H9 (cell line): ENCODE results near the gene ZCCHC8. TPM values are rescaled to one million over a fixed set of nuclear protein-coding genes. Genes with fewer than 3 reads are reported as not detected.
A peak's percentile ranks its signal among the peaks of the same experiment; 100 is the strongest.

Source experiments
- DNase-seq: peaks from one replicate; pipeline ENCODE4 v3.0.0-alpha.2; 2017
- H2AFZ ChIP-seq: one replicate; pipeline ENCODE4 v1.6.1; 2013; ENCODE audit warnings: mild to moderate bottlenecking, low read length, control low read depth, moderate library complexity
- H2AK5ac ChIP-seq: 2 replicates; pipeline ENCODE4 v1.6.1; 2013; ENCODE audit warnings: low read length, control low read depth, mixed read lengths; ENCODE audit not compliant: insufficient read length
- H2BK120ac ChIP-seq: one replicate; pipeline ENCODE4 v1.6.1; 2013; ENCODE audit warnings: low read depth, mild to moderate bottlenecking, low read length, control low read depth, inconsistent platforms; ENCODE audit not compliant: poor library complexity, severe bottlenecking
- H2BK12ac ChIP-seq: 2 replicates; pipeline ENCODE4 v1.6.1; 2013; ENCODE audit warnings: low read length, control low read depth, mixed read lengths, low read depth; ENCODE audit not compliant: insufficient read length
- H2BK15ac ChIP-seq: 2 replicates; pipeline ENCODE4 v1.6.1; 2013; ENCODE audit warnings: low read depth, low read length, control low read depth
- H2BK20ac ChIP-seq: one replicate; pipeline ENCODE4 v1.6.1; 2013; ENCODE audit warnings: low read depth, mild to moderate bottlenecking, low read length, control low read depth, inconsistent platforms; ENCODE audit not compliant: poor library complexity, severe bottlenecking
- H2BK5ac ChIP-seq: 2 replicates; pipeline ENCODE4 v1.6.1; 2013; ENCODE audit warnings: low read length, control low read depth, mixed read lengths; ENCODE audit not compliant: insufficient read length
- H3K14ac ChIP-seq: 2 replicates; pipeline ENCODE4 v1.6.1; 2013; ENCODE audit warnings: low read length, control low read depth; ENCODE audit not compliant: insufficient read depth
- H3K18ac ChIP-seq: 2 replicates; pipeline ENCODE4 v1.6.1; 2013; ENCODE audit warnings: low read depth, mild to moderate bottlenecking, mixed read lengths, low read length, control low read depth; ENCODE audit not compliant: insufficient read length
- H3K23ac ChIP-seq: 2 replicates; pipeline ENCODE4 v1.6.1; 2013; ENCODE audit warnings: low read length, control low read depth, mixed read lengths, low read depth; ENCODE audit not compliant: insufficient read length
- H3K23me2 ChIP-seq: 2 replicates; pipeline ENCODE4 v1.6.1; 2013; ENCODE audit warnings: low read depth, mild to moderate bottlenecking, mixed read lengths, low read length, control low read depth; ENCODE audit not compliant: insufficient read length, poor library complexity, severe bottlenecking
- H3K27ac ChIP-seq: 2 replicates; pipeline ENCODE4 v1.5.1; 2013; ENCODE audit warnings: low read length, control low read depth, mixed read lengths, low read depth; ENCODE audit not compliant: insufficient read length
- H3K27me3 ChIP-seq: 2 replicates; pipeline ENCODE4 v1.6.1; 2013; ENCODE audit warnings: low read length, control low read depth, inconsistent platforms; ENCODE audit not compliant: insufficient read depth
- H3K4ac ChIP-seq: 2 replicates; pipeline ENCODE4 v1.6.1; 2013; ENCODE audit warnings: low read depth, mild to moderate bottlenecking, control low read depth, inconsistent platforms, low read length, moderate library complexity
- H3K4me1 ChIP-seq: 2 replicates; pipeline ENCODE4 v1.6.1; 2013; ENCODE audit warnings: low read length, control low read depth, inconsistent platforms; ENCODE audit not compliant: insufficient read depth
- H3K4me2 ChIP-seq: 2 replicates; pipeline ENCODE4 v1.6.1; 2013; ENCODE audit warnings: low read length, control low read depth, mixed read lengths; ENCODE audit not compliant: insufficient read length, insufficient read depth
- H3K56ac ChIP-seq: 2 replicates; pipeline ENCODE4 v1.6.1; 2013; ENCODE audit warnings: low read depth, mild to moderate bottlenecking, mixed read lengths, low read length, control low read depth; ENCODE audit not compliant: insufficient read length
- H3K79me1 ChIP-seq: 2 replicates; pipeline ENCODE4 v1.6.1; 2013; ENCODE audit warnings: low read depth, mild to moderate bottlenecking, moderate library complexity, low read length, control low read depth, inconsistent platforms; ENCODE audit not compliant: insufficient read depth, poor library complexity, severe bottlenecking
- H3K79me2 ChIP-seq: 2 replicates; pipeline ENCODE4 v1.6.1; 2013; ENCODE audit warnings: low read length, control low read depth, inconsistent platforms; ENCODE audit not compliant: insufficient read depth
- H3K9ac ChIP-seq: 2 replicates; pipeline ENCODE4 v1.6.1; 2013; ENCODE audit warnings: low read length, control low read depth, mixed read lengths; ENCODE audit not compliant: insufficient read length; ENCODE audit errors: extremely low read depth
- H3K9me3 ChIP-seq: one replicate; pipeline ENCODE4 v1.6.1; 2013; ENCODE audit warnings: low read depth, low read length, inconsistent platforms; ENCODE audit not compliant: control insufficient read depth
- H3T11ph ChIP-seq: one replicate; pipeline ENCODE4 v1.6.1; 2013; ENCODE audit warnings: mild to moderate bottlenecking, low read length, control low read depth, inconsistent platforms
- H4K20me1 ChIP-seq: one replicate; pipeline ENCODE4 v1.6.1; 2013; ENCODE audit not compliant: control insufficient read depth, insufficient read length, insufficient read depth
- H4K5ac ChIP-seq: 2 replicates; pipeline ENCODE4 v1.6.1; 2013; ENCODE audit warnings: low read depth, mild to moderate bottlenecking, mixed read lengths, low read length, control low read depth; ENCODE audit not compliant: insufficient read length
- H4K8ac ChIP-seq: replicated peaks from 2 replicates; pipeline ENCODE4 v1.6.1; 2013; ENCODE audit warnings: low read length, control low read depth, mixed read lengths, low read depth; ENCODE audit not compliant: insufficient read length
- H4K91ac ChIP-seq: 2 replicates; pipeline ENCODE4 v1.6.1; 2013; ENCODE audit warnings: low read depth, mild to moderate bottlenecking, moderate library complexity, mixed read lengths, low read length, control low read depth; ENCODE audit not compliant: insufficient read length
- H3K27ac Mint-ChIP-seq, 3 experiments: 2 replicates in 2 of 3; 3 replicates in 1 of 3; pipeline ENCODE4 v1.8.0; 2020 to 2021; ENCODE audit warnings: mixed read lengths in 3 of 3, mild to moderate bottlenecking in 1 of 3, moderate library complexity in 1 of 3
- H3K27me3 Mint-ChIP-seq: 2 replicates; pipeline ENCODE4 v1.8.0; 2021; ENCODE audit warnings: low read depth, mild to moderate bottlenecking, moderate library complexity, mixed read lengths
- H3K36me3 Mint-ChIP-seq, 3 experiments: 2 replicates in 2 of 3; 3 replicates in 1 of 3; pipeline ENCODE4 v1.8.0; 2020 to 2021; ENCODE audit warnings: low read depth in 3 of 3, mixed read lengths in 3 of 3; ENCODE audit not compliant: insufficient read depth in 1 of 3
- H3K4me1 Mint-ChIP-seq, 2 experiments: 2 replicates each; pipeline ENCODE4 v1.8.0; 2020; ENCODE audit warnings: mixed read lengths in 2 of 2
- H3K4me3 Mint-ChIP-seq, 2 experiments: 2 replicates in 1 of 2; 3 replicates in 1 of 2; pipeline ENCODE4 v1.8.0; 2020 to 2021; ENCODE audit warnings: mild to moderate bottlenecking in 2 of 2, mixed read lengths in 2 of 2, moderate library complexity in 1 of 2
- H3K9me3 Mint-ChIP-seq, 2 experiments: 2 replicates in 1 of 2; 3 replicates in 1 of 2; pipeline ENCODE4 v1.8.0; 2020; ENCODE audit warnings: mild to moderate bottlenecking in 2 of 2, mixed read lengths in 2 of 2, moderate library complexity in 1 of 2
- WGBS: extraction: QIAGEN DNeasy Blood & Tissue Kit; methylation state at CpG from one replicate; pipeline ENCODE4 v1.1.7; 2013; ENCODE audit warnings: missing lambda C conversion rate, low lambda C conversion rate, mixed read lengths; ENCODE audit not compliant: insufficient read length; ENCODE audit errors: extremely low coverage; 5-methylcytosine and 5-hydroxymethylcytosine counted together
- total RNA-seq: library from RNA; stranded (reverse); gene quantifications from 2 replicates; pipeline ENCODE4 v1.2.1, GENCODE V29; 2021
- TF ChIP-seq, protein P1 (sequence below): fragments of 200-600 bp; sonication (generic); conservative IDR thresholded peaks from 3 replicates; pipeline ENCODE4 v1.8.0; 2021; ENCODE audit warnings: antibody characterized with exemption, mild to moderate bottlenecking

Gene ZCCHC8
- total RNA-seq, 1 experiment from 2014 or later, result 37.3 TPM

DNA sequence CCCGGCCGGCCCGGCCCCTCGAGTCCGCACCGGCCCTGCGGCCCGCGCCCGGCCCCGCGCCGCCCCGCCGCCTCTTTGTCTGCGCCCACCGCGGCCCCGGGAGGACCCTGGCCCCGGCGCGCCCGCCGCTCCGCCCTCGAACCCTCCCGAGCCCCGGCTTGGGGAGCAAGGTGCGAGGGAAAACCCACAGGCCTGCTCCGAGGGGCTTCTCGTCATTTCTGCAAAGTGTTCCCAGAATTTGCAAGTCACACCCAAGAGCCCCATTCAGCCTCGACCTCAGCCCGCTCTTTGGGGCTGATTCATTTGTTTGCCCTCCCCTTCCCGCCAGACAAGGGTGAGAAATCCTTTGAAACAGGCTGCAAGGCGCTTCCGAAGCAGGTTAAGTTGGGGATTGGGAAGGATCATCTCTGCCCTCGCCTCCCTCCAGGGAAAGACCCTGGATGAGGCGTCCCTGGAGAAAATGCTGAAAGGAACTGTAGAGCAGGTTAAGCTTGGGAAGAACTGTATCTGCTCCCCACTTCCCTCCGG lies 77.9 kb downstream of the ZCCHC8 start:
- H3K23ac ChIP-seq, result no peak overlapping the region
- H4K20me1 ChIP-seq, result no peaks in the 10 kb centered on the region
- peaks cover 3% of the 10 kb centered on the region for H3K79me1 ChIP-seq
- no peaks in the 10 kb centered on the region for H3K4me1 ChIP-seq
- no peak overlapping the region for H2AFZ ChIP-seq
- peaks cover 10% of the 10 kb centered on the region for H3K23me2 ChIP-seq
- Mint-ChIP-seq H3K36me3 (no peaks in the 10 kb centered on the region; a peak in 1 of 7 replicates), H3K27ac (peak overlapping the region; percentile 65 to 95 (median 91); a peak in 5 of 7 replicates), H3K27me3 (peaks cover 4% of the 10 kb centered on the region; the same call in 1 of the 2 replicates), H3K4me1 (peaks cover 15 to 16% of the 10 kb centered on the region in 2 experiments), H3K4me3 (peak overlapping the region; percentile 79 to 93), H3K9me3 (no peaks in the 10 kb centered on the region)
- H3K9me3 ChIP-seq, result no peaks in the 10 kb centered on the region
- H2BK20ac ChIP-seq, result no peak overlapping the region
- no peak overlapping the region for H2BK120ac ChIP-seq
- peak; percentile 57 for DNase-seq
- H2BK15ac ChIP-seq, result no peak overlapping the region
- no peaks in the 10 kb centered on the region for H3K79me2 ChIP-seq
- peak overlapping the region; percentile 55 for H3K9ac ChIP-seq
- WGBS, result no CpG with 5 or more reads among the region's 39 CpGs
- H3K4me2 ChIP-seq, result peak overlapping the region; percentile 88
- H4K5ac ChIP-seq, result no peak overlapping the region
- H3K27me3 ChIP-seq, result no peaks in the 10 kb centered on the region
- H3K14ac ChIP-seq, result peak overlapping the region; percentile 85
- H2BK5ac ChIP-seq, result no peak overlapping the region
- no peak overlapping the region for H3T11ph ChIP-seq
- H4K8ac ChIP-seq, result no peak overlapping the region
- TF ChIP-seq, protein P1, sequence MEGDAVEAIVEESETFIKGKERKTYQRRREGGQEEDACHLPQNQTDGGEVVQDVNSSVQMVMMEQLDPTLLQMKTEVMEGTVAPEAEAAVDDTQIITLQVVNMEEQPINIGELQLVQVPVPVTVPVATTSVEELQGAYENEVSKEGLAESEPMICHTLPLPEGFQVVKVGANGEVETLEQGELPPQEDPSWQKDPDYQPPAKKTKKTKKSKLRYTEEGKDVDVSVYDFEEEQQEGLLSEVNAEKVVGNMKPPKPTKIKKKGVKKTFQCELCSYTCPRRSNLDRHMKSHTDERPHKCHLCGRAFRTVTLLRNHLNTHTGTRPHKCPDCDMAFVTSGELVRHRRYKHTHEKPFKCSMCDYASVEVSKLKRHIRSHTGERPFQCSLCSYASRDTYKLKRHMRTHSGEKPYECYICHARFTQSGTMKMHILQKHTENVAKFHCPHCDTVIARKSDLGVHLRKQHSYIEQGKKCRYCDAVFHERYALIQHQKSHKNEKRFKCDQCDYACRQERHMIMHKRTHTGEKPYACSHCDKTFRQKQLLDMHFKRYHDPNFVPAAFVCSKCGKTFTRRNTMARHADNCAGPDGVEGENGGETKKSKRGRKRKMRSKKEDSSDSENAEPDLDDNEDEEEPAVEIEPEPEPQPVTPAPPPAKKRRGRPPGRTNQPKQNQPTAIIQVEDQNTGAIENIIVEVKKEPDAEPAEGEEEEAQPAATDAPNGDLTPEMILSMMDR, result no peak
- no peak overlapping the region for H2AK5ac ChIP-seq
- H4K91ac ChIP-seq, result no peak overlapping the region
- no peak overlapping the region for H3K4ac ChIP-seq
- no peak overlapping the region for H3K27ac ChIP-seq
- peak overlapping the region; percentile 56 for H3K18ac ChIP-seq
- no peak overlapping the region for H3K56ac ChIP-seq
- peak overlapping the region; percentile 19 for H2BK12ac ChIP-seq
